ENCODE measurements around the gene CNIH2. TPM values are rescaled to one million over a fixed set of nuclear protein-coding genes. Genes with fewer than 3 reads are reported as not detected.

The CNIH2 gene
- total and polyA plus RNA-seq, 2 of the 13 experiments (the other 11 are each of a cell fraction or from before 2014, with no cell fraction given) = 0.60 to 0.69 TPM

DNA sequence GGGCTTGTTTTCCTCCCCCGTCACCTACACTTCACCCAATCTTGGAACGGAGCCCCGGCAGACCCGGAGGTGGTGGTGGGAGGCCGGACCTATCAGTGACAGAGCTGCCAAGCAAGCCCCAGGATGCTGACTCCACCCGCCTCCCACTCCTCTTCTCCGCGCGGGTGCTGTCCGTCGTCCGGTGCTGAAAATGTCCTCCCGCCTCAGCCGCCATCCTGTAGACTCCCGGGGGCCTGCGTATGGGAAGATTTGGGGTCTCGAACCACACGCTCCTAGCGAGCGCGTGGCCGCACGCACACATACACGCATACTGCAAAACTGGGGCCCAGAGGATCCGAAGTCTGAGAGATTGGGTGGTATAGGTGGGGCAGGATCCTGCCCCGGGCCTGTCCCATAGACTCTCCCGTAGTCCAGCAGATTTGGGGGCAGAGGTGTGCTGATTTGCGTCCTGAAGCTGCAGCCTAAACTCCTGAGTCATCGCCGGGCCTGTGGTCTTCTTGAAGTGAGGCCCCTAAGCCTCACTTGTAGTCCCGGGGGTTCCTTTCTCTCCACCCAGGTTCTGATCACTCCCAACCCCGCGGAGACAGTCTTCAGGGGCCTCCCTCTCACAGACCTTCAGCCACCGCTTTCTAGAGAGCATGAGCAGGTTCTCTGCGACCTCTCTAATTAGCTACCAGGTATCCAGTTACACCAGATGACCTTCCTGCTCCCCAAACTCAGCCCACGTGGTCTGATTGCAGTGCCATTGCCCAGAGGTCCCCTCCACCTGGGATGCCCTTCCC is 11.8 kb downstream of the CNIH2 start (continued):
- TF ChIP-seq, protein P1, sequence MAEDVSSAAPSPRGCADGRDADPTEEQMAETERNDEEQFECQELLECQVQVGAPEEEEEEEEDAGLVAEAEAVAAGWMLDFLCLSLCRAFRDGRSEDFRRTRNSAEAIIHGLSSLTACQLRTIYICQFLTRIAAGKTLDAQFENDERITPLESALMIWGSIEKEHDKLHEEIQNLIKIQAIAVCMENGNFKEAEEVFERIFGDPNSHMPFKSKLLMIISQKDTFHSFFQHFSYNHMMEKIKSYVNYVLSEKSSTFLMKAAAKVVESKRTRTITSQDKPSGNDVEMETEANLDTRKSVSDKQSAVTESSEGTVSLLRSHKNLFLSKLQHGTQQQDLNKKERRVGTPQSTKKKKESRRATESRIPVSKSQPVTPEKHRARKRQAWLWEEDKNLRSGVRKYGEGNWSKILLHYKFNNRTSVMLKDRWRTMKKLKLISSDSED (CRISPR knock-in tag; IDR thresholded peaks at IDR 0.05) = no peak; the same call in 1 of the 2 replicates
- TF ChIP-seq HNRNPUL1 (IDR thresholded peaks at IDR 0.05; ENCODE audit: low read depth, low read length) = no peak
- TF ChIP-seq HMG20B (CRISPR knock-in tag; conservative IDR thresholded peaks at IDR 0.05) = no peak
- TF ChIP-seq ZNF670 (CRISPR knock-in tag; IDR thresholded peaks at IDR 0.05; ENCODE audit: borderline replicate concordance) = peak; percentile 75; the same call in 1 of the 2 replicates
- no peak for TF ChIP-seq ZNF775 (CRISPR knock-in tag; IDR thresholded peaks at IDR 0.05; ENCODE audit: borderline replicate concordance)
- TF ChIP-seq, protein P2, sequence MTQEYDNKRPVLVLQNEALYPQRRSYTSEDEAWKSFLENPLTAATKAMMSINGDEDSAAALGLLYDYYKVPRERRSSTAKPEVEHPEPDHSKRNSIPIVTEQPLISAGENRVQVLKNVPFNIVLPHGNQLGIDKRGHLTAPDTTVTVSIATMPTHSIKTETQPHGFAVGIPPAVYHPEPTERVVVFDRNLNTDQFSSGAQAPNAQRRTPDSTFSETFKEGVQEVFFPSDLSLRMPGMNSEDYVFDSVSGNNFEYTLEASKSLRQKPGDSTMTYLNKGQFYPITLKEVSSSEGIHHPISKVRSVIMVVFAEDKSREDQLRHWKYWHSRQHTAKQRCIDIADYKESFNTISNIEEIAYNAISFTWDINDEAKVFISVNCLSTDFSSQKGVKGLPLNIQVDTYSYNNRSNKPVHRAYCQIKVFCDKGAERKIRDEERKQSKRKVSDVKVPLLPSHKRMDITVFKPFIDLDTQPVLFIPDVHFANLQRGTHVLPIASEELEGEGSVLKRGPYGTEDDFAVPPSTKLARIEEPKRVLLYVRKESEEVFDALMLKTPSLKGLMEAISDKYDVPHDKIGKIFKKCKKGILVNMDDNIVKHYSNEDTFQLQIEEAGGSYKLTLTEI (CRISPR knock-in tag; conservative IDR thresholded peaks at IDR 0.05) = no peak
- no peak for TF ChIP-seq PCBP2 (optimal IDR thresholded peaks at IDR 0.05; ENCODE audit: low read depth, low read length, poor library complexity, severe bottlenecking)
- peak; percentile 72; the same call in 1 of the 2 replicates for TF ChIP-seq MEF2D (CRISPR knock-in tag; IDR thresholded peaks at IDR 0.05)
- no peak for TF ChIP-seq SMARCE1 (IDR thresholded peaks at IDR 0.05; ENCODE audit: borderline replicate concordance)
- peak; percentile 83; the same call in 1 of the 2 replicates for TF ChIP-seq IRX3 (CRISPR knock-in tag; IDR thresholded peaks at IDR 0.05; ENCODE audit: borderline replicate concordance, low read depth)
- TF ChIP-seq, protein P3, sequence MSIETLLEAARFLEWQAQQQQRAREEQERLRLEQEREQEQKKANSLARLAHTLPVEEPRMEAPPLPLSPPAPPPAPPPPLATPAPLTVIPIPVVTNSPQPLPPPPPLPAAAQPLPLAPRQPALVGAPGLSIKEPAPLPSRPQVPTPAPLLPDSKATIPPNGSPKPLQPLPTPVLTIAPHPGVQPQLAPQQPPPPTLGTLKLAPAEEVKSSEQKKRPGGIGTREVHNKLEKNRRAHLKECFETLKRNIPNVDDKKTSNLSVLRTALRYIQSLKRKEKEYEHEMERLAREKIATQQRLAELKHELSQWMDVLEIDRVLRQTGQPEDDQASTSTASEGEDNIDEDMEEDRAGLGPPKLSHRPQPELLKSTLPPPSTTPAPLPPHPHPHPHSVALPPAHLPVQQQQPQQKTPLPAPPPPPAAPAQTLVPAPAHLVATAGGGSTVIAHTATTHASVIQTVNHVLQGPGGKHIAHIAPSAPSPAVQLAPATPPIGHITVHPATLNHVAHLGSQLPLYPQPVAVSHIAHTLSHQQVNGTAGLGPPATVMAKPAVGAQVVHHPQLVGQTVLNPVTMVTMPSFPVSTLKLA (IDR thresholded peaks at IDR 0.05) = no peak
- no peak for TF ChIP-seq KMT2A (CRISPR knock-in tag; IDR thresholded peaks at IDR 0.05)
- TF ChIP-seq SP140L (CRISPR knock-in tag; IDR thresholded peaks at IDR 0.05; ENCODE audit: borderline replicate concordance) = no peak
- TF ChIP-seq, protein P4, sequence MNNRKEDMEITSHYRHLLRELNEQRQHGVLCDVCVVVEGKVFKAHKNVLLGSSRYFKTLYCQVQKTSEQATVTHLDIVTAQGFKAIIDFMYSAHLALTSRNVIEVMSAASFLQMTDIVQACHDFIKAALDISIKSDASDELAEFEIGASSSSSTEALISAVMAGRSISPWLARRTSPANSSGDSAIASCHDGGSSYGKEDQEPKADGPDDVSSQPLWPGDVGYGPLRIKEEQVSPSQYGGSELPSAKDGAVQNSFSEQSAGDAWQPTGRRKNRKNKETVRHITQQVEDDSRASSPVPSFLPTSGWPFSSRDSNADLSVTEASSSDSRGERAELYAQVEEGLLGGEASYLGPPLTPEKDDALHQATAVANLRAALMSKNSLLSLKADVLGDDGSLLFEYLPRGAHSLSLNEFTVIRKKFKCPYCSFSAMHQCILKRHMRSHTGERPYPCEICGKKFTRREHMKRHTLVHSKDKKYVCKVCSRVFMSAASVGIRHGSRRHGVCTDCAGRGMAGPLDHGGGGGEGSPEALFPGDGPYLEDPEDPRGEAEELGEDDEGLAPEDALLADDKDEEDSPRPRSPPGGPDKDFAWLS (CRISPR knock-in tag; IDR thresholded peaks at IDR 0.05; ENCODE audit: borderline replicate concordance) = no peak
- TF ChIP-seq SALL1 (CRISPR knock-in tag; IDR thresholded peaks at IDR 0.05) = peak; percentile 87
- TF ChIP-seq SATB2 (CRISPR knock-in tag; IDR thresholded peaks at IDR 0.05) = peak; percentile 82; the same call in 1 of the 2 replicates
- peak; percentile 96 for TF ChIP-seq HES4 (CRISPR knock-in tag; IDR thresholded peaks at IDR 0.05; ENCODE audit: borderline replicate concordance)
- TF ChIP-seq, protein P5, sequence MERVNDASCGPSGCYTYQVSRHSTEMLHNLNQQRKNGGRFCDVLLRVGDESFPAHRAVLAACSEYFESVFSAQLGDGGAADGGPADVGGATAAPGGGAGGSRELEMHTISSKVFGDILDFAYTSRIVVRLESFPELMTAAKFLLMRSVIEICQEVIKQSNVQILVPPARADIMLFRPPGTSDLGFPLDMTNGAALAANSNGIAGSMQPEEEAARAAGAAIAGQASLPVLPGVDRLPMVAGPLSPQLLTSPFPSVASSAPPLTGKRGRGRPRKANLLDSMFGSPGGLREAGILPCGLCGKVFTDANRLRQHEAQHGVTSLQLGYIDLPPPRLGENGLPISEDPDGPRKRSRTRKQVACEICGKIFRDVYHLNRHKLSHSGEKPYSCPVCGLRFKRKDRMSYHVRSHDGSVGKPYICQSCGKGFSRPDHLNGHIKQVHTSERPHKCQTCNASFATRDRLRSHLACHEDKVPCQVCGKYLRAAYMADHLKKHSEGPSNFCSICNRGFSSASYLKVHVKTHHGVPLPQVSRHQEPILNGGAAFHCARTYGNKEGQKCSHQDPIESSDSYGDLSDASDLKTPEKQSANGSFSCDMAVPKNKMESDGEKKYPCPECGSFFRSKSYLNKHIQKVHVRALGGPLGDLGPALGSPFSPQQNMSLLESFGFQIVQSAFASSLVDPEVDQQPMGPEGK (CRISPR knock-in tag; IDR thresholded peaks at IDR 0.05) = peak; percentile 20; the same call in 1 of the 2 replicates
- 0 out of 2 replicates have a peak, but pooled peaks have one; percentile 32 for TF ChIP-seq ZNF251 (CRISPR knock-in tag; IDR thresholded peaks at IDR 0.05)
- TF ChIP-seq NR1H2 (CRISPR knock-in tag; IDR thresholded peaks at IDR 0.05; ENCODE audit: borderline replicate concordance, low read depth) = no peak

Measured in HepG2 (cell line).